HEK293 (cell line): ENCODE measurements around the gene CIC.

ENCODE experiments used
- GLI4 ChIP-seq: fragments of 450-650 bp; formaldehyde crosslinking; IDR thresholded peaks from 2 replicates; pipeline ENCODE4 v1.5.1; 2016; ENCODE audit warnings: missing biosample characterization, missing genetic modification characterization
- HOXA7 ChIP-seq: sonication (generic); formaldehyde crosslinking; IDR thresholded peaks from 2 replicates; pipeline ENCODE4 v1.8.1; 2022; ENCODE audit warnings: missing genetic modification reagents, borderline replicate concordance
- KLF10 ChIP-seq: fragments of 450-650 bp; IDR thresholded peaks from 2 replicates; pipeline ENCODE4 v1.5.1; 2018; ENCODE audit warnings: missing biosample characterization, mild to moderate bottlenecking, missing genetic modification characterization
- ZBTB11 ChIP-seq: fragments of 450-650 bp; formaldehyde crosslinking; conservative IDR thresholded peaks from 2 replicates; pipeline ENCODE4 v1.5.1; 2016; ENCODE audit warnings: low read depth, missing biosample characterization, missing genetic modification characterization
- ZNF202 ChIP-seq: fragments of 450-650 bp; formaldehyde crosslinking; IDR thresholded peaks from 2 replicates; pipeline ENCODE4 v1.5.1; 2016; ENCODE audit warnings: missing biosample characterization, missing genetic modification characterization, borderline replicate concordance
- ZNF707 ChIP-seq: fragments of 450-650 bp; formaldehyde crosslinking; IDR thresholded peaks from 2 replicates; pipeline ENCODE4 v1.5.1; 2016; ENCODE audit warnings: missing biosample characterization, missing genetic modification characterization
- ZNF830 ChIP-seq: fragments of 450-650 bp; IDR thresholded peaks from 2 replicates; pipeline ENCODE4 v1.5.0; 2018; ENCODE audit warnings: missing biosample characterization, missing genetic modification characterization, low read depth, mild to moderate bottlenecking, moderate library complexity
- TF ChIP-seq, protein P1 (sequence below): fragments of 450-650 bp; formaldehyde crosslinking; IDR thresholded peaks from 2 replicates; pipeline ENCODE4 v1.5.1; 2016; ENCODE audit warnings: missing biosample characterization, missing genetic modification characterization
- TF ChIP-seq, protein P2 (sequence below): fragments of 450-650 bp; formaldehyde crosslinking; IDR thresholded peaks from 2 replicates; pipeline ENCODE4 v1.5.1; 2016; ENCODE audit warnings: missing biosample characterization, missing genetic modification characterization

GRCh38 chr19:42277821-42278451, 8.9 kb downstream of the CIC start:
- TF ChIP-seq ZNF830 (no peak), ZNF202 (tag by site-specific recombination) (no peak), HOXA7 (CRISPR knock-in tag) (0 out of 2 replicates have a peak, but pooled peaks have one; percentile 69), ZBTB11 (no peak), GLI4 (tag by site-specific recombination) (no peak), KLF10 (tag by site-specific recombination) (no peak), ZNF707 (tag by site-specific recombination) (no peak)
- TF ChIP-seq, protein P1, sequence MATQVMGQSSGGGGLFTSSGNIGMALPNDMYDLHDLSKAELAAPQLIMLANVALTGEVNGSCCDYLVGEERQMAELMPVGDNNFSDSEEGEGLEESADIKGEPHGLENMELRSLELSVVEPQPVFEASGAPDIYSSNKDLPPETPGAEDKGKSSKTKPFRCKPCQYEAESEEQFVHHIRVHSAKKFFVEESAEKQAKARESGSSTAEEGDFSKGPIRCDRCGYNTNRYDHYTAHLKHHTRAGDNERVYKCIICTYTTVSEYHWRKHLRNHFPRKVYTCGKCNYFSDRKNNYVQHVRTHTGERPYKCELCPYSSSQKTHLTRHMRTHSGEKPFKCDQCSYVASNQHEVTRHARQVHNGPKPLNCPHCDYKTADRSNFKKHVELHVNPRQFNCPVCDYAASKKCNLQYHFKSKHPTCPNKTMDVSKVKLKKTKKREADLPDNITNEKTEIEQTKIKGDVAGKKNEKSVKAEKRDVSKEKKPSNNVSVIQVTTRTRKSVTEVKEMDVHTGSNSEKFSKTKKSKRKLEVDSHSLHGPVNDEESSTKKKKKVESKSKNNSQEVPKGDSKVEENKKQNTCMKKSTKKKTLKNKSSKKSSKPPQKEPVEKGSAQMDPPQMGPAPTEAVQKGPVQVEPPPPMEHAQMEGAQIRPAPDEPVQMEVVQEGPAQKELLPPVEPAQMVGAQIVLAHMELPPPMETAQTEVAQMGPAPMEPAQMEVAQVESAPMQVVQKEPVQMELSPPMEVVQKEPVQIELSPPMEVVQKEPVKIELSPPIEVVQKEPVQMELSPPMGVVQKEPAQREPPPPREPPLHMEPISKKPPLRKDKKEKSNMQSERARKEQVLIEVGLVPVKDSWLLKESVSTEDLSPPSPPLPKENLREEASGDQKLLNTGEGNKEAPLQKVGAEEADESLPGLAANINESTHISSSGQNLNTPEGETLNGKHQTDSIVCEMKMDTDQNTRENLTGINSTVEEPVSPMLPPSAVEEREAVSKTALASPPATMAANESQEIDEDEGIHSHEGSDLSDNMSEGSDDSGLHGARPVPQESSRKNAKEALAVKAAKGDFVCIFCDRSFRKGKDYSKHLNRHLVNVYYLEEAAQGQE: no peak
- TF ChIP-seq, protein P2, sequence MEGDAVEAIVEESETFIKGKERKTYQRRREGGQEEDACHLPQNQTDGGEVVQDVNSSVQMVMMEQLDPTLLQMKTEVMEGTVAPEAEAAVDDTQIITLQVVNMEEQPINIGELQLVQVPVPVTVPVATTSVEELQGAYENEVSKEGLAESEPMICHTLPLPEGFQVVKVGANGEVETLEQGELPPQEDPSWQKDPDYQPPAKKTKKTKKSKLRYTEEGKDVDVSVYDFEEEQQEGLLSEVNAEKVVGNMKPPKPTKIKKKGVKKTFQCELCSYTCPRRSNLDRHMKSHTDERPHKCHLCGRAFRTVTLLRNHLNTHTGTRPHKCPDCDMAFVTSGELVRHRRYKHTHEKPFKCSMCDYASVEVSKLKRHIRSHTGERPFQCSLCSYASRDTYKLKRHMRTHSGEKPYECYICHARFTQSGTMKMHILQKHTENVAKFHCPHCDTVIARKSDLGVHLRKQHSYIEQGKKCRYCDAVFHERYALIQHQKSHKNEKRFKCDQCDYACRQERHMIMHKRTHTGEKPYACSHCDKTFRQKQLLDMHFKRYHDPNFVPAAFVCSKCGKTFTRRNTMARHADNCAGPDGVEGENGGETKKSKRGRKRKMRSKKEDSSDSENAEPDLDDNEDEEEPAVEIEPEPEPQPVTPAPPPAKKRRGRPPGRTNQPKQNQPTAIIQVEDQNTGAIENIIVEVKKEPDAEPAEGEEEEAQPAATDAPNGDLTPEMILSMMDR (tag by site-specific recombination): no peak
